ENCODE data around the gene MAP2K6.

MAP2K6 gene

GRCh38 chr17:69414408-69415274 lies at the start of gene MAP2K6:
MAP2K6 (plus strand) TSS chr17:69414697; CDS start chr17:69414985, 288 bp downstream.
- DNase-seq (ENCODE audit: low read depth, low spot score): peak; percentile 75

- DNase-seq (ENCODE audit: low read depth, low spot score): no peak
Observed at GRCh38 chr17:69367298-69367697, 47.2 kb upstream of the MAP2K6 start.

GRCh38 chr17:69373069-69373468 lies 41.4 kb upstream of the MAP2K6 start:
- DNase-seq (ENCODE audit: low read depth, low spot score): no peak

- DNase-seq (ENCODE audit: low read depth, low spot score): no peak
Observed at GRCh38 chr17:69375229-69375628, 39.3 kb upstream of the MAP2K6 start.

GRCh38 chr17:69388822-69389442 lies 25.6 kb upstream of the MAP2K6 start:
- no peak for DNase-seq (ENCODE audit: low read depth, low spot score)

GRCh38 chr17:69390795-69391501 lies 23.5 kb upstream of the MAP2K6 start:
- DNase-seq (ENCODE audit: low read depth, low spot score): no peak

- no peak for DNase-seq (ENCODE audit: low read depth, low spot score)
Observed at GRCh38 chr17:69401251-69401650, 13.2 kb upstream of the MAP2K6 start.

- DNase-seq (ENCODE audit: low read depth, low spot score): no peak
Observed at GRCh38 chr17:69402052-69402451, 12.4 kb upstream of the MAP2K6 start.

- DNase-seq (ENCODE audit: low read depth, low spot score): no peak
Observed at GRCh38 chr17:69404399-69404798, 10.1 kb upstream of the MAP2K6 start.

- DNase-seq (ENCODE audit: low read depth, low spot score): no peak
Observed at GRCh38 chr17:69405096-69405495, 9.4 kb upstream of the MAP2K6 start.

GRCh38 chr17:69406941-69407340 lies 7.6 kb upstream of the MAP2K6 start:
- DNase-seq (ENCODE audit: low read depth, low spot score): no peak

GRCh38 chr17:69407759-69408158 lies 6.7 kb upstream of the MAP2K6 start:
- DNase-seq (ENCODE audit: low read depth, low spot score): no peak

- no peak for DNase-seq (ENCODE audit: low read depth, low spot score)
Observed at GRCh38 chr17:69410671-69411070, 3.8 kb upstream of the MAP2K6 start.

- no peak for DNase-seq (ENCODE audit: low read depth, low spot score)
Observed at GRCh38 chr17:69411766-69412165, 2.7 kb upstream of the MAP2K6 start.

- DNase-seq (ENCODE audit: low read depth, low spot score): no peak
Observed at GRCh38 chr17:69412251-69412671, 2.2 kb upstream of the MAP2K6 start.

- no peak for DNase-seq (ENCODE audit: low read depth, low spot score)
Observed at GRCh38 chr17:69415431-69415830, 934 bp downstream of the MAP2K6 start.

GRCh38 chr17:69417545-69418483 lies 3.3 kb downstream of the MAP2K6 start:
- DNase-seq (ENCODE audit: low read depth, low spot score): no peak

GRCh38 chr17:69418535-69418934 lies 4.0 kb downstream of the MAP2K6 start:
- DNase-seq (ENCODE audit: low read depth, low spot score): no peak

GRCh38 chr17:69423450-69423849 lies 9.0 kb downstream of the MAP2K6 start:
- DNase-seq (ENCODE audit: low read depth, low spot score): no peak

- DNase-seq (ENCODE audit: low read depth, low spot score): no peak
Observed at GRCh38 chr17:69424287-69425041, 10.0 kb downstream of the MAP2K6 start.

- DNase-seq (ENCODE audit: low read depth, low spot score): no peak
Observed at GRCh38 chr17:69425978-69426377, 11.5 kb downstream of the MAP2K6 start.
